Sigmoid colon (tissue), 3 donors: Measurements from ENCODE around the gene CDPF1.

Source experiments
- POLR2A ChIP-seq, 2 donors: fragments of 450-650 bp; IDR thresholded peaks; one replicate each; pipeline ENCODE4 v1.6.1; 2016; ENCODE audit warnings: antibody characterized with exemption in 2 of 2, mild to moderate bottlenecking in 2 of 2, moderate library complexity in 2 of 2
- TF ChIP-seq, protein P1 (sequence below), 4 experiments: fragments of 450-650 bp in 3 of 4; fragments of 200-600 bp in 1 of 4; IDR thresholded peaks; one replicate each; pipeline ENCODE4 v1.5.1; 2016 to 2019; ENCODE audit warnings: antibody characterized with exemption in 4 of 4, mild to moderate bottlenecking in 3 of 4, moderate library complexity in 2 of 4

DNA sequence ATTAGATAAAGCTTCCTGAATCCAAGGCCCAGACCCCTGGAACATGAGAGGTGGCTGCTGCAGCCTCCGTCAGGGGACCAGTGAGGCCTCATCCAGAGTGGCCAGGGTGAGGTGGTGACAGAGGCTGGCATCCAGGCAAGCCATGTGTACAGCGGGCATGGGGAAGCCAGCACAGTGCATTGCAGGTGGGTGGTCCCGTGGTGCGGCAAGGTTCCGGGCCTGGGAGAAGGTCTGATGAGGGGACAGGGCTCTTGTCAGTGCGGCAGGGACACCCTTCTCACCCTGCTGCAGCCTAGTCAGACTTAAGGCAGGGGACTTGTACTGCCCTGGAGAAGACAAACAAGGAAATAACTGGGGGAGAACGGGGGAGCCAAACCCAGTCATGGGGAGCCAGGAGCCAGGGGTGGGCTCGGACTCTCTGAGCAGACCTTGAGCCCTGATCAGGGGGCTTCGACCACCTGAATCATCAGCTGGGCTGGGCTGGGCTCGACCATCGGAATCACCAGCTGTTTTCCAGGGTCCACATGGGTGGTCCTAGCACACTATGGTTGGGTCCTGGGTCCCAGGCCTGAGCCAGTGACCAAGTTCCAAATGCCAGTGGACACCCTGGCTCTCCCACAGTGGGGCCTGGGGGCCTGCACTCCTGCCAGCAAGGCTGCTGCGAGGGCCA lies 22.8 kb upstream of the CDPF1 start:
- TF ChIP-seq, protein P1, sequence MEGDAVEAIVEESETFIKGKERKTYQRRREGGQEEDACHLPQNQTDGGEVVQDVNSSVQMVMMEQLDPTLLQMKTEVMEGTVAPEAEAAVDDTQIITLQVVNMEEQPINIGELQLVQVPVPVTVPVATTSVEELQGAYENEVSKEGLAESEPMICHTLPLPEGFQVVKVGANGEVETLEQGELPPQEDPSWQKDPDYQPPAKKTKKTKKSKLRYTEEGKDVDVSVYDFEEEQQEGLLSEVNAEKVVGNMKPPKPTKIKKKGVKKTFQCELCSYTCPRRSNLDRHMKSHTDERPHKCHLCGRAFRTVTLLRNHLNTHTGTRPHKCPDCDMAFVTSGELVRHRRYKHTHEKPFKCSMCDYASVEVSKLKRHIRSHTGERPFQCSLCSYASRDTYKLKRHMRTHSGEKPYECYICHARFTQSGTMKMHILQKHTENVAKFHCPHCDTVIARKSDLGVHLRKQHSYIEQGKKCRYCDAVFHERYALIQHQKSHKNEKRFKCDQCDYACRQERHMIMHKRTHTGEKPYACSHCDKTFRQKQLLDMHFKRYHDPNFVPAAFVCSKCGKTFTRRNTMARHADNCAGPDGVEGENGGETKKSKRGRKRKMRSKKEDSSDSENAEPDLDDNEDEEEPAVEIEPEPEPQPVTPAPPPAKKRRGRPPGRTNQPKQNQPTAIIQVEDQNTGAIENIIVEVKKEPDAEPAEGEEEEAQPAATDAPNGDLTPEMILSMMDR (IDR thresholded peaks at IDR 0.05) = no peak
- TF ChIP-seq POLR2A (IDR thresholded peaks at IDR 0.05) = no peak
